GM19467 (cell line): ENCODE measurements around the gene SUCLG2.
"Not testable (repeated sequence)": the region's sequence is repeated elsewhere in the genome, so short reads cannot be mapped to it uniquely, and the experiment has no call there.

Experiments
- ATAC-seq: cut with Tn5 transposase; IDR thresholded peaks from one replicate; pipeline ENCODE4 v1.9.1; 2021; ENCODE audit warnings: mild to moderate bottlenecking, moderate library complexity; ENCODE audit not compliant: unreplicated experiment

Gene SUCLG2

GRCh38 chr3:67561667-67562394, 92.6 kb downstream of the SUCLG2 start:
- ATAC-seq, result no peak

DNA sequence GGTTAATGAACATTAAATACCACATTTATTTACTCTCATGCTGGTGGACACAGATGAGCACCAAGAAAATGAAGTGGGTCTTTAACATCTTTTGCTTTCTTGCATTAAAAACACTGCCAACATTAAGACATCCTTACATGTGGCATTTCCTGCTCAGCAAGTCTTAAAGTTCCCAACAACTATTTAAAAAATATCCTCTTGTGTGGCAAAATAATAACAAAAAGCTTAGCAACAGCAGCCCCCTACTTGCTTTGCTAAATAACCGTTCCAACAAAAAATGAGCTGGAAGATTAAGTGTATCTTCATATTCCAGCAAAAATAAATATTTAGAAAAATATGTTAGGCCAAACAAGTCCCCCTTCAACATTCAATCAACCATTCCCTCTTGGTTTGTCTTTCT, 93.1 kb downstream of the SUCLG2 start:
- no peak for ATAC-seq

DNA sequence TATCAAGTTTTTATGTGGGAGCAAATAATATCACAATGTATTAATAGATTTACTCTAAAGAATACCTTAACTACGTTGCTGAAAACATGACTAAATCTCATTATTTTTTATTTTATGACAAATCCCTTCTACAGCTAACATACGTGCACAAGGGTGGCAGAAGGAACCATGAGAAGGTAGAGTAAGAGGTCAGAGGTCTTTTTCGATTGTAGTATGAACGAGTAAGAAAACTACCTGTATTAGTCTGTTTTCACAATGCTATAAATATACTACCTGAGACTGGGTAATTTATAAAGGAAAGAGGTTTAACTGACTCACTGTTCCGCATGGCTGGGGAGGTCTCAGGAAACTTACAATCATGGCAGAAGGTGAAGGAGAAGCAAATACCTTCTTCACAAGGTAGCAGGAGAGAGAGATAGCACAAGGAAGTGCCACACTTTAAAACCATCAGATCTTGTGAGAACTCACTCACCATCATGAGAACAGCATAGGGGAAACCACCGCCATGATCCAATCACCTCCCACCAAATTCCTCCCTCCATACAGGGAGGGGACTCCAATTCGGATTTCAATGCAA, 95.3 kb downstream of the SUCLG2 start:
- no peak for ATAC-seq

- no peak for ATAC-seq
Observed at GRCh38 chr3:67558426-67558825, 96.0 kb downstream of the SUCLG2 start.

DNA sequence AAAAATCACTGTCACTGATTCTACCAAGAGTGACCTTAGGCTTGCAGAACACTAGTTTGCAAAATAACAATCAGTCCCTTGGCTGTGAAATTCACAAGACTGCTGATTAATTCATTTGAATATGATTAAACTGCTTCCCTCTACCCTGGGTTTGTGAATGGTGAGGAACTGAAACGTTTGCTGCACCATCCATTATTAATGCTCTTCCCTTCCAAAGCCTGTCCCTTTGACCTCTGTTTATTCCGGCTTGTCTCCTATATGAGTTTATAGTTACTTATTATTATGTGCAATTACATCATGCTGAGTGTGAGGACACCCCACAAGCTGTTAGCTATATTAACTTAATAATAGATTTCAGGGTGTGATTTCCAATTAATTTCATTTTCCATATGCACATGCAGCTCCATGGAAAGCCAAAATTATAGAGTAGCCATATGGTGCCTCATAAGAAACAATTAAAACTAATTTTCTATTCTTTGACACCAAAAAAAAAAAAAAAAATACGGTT, 96.5 kb downstream of the SUCLG2 start:
- ATAC-seq, result no peak

GRCh38 chr3:67551361-67552016, 102.9 kb downstream of the SUCLG2 start:
- no peak for ATAC-seq

DNA sequence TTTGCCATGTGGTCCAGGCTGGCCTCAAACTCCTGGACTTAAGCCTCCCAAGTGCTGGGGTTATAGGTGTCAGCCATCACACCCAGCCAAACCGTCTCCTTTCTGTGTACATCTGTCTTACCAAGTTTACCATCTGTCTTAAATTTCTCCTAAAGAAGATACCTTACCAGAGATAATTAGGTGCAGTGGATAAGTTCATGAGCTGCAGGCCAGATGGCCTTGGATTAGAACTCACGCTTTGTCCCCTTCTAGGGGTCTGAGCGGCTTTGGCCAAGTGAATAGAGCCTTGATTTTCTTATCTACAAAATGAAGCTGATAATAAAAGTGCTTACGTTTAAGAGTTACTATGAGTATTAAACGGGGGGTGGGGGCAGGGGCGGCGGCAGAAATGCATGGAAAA, 103.9 kb downstream of the SUCLG2 start:
- ATAC-seq, result no peak

GRCh38 chr3:67542502-67543250, 111.7 kb downstream of the SUCLG2 start:
- not testable (repeated sequence) for ATAC-seq

DNA sequence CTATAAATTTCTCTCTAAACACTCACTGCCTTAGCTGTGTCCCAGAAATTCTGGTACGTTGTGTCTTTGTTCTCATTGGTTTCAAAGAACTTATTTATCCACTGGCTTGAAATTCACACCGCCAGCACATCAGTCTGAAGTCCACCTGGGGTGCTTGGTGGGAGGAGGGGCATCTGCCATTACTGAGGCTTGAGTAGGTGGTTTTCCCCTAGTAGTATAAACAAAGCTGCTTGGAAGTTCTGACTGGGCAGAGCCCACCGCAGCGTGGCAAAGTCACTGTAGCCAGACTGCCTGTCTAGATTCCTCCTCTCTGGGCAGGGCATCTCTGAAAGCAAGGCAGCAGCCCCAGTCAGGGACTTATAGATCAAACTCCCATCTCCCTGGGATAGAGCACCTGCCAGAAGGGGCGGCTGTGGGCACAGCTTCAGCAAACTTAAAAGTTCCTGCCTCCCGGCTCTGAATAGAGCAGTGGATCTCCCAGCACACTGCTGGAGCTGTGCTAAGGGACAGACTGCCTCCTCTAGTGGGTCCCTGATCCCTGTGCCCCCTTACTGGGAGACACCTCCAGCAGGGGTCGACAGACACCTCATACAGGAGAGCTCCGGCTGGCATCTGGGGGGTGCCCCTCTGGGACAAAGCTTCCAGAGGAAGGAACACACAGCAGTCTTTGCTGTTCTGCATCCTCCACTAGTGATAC, 114.1 kb downstream of the SUCLG2 start:
- ATAC-seq, result no peak

- ATAC-seq, result not testable (repeated sequence)
Observed at GRCh38 chr3:67537203-67537602, 117.2 kb downstream of the SUCLG2 start.

- no peak for ATAC-seq
Observed at GRCh38 chr3:67535006-67535405, 119.4 kb downstream of the SUCLG2 start.

DNA sequence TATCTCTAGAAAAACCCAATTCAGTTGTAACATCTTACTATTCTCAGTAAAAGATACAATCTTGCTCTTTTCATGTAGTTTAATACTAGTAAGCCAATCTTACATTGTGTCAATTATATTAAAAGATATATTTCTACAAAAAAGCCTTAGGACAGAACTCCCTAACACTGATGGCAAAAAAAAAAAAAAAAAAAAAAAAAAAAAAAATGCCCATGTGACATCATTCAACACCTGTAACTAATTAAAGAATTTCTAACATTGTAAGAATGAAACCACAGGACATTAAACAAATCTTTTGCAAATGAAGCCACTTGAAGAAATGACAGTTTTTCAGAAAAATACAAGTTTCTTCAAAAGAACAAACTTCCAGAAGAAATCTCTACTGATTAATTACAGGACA, 119.8 kb downstream of the SUCLG2 start:
- no peak for ATAC-seq

DNA sequence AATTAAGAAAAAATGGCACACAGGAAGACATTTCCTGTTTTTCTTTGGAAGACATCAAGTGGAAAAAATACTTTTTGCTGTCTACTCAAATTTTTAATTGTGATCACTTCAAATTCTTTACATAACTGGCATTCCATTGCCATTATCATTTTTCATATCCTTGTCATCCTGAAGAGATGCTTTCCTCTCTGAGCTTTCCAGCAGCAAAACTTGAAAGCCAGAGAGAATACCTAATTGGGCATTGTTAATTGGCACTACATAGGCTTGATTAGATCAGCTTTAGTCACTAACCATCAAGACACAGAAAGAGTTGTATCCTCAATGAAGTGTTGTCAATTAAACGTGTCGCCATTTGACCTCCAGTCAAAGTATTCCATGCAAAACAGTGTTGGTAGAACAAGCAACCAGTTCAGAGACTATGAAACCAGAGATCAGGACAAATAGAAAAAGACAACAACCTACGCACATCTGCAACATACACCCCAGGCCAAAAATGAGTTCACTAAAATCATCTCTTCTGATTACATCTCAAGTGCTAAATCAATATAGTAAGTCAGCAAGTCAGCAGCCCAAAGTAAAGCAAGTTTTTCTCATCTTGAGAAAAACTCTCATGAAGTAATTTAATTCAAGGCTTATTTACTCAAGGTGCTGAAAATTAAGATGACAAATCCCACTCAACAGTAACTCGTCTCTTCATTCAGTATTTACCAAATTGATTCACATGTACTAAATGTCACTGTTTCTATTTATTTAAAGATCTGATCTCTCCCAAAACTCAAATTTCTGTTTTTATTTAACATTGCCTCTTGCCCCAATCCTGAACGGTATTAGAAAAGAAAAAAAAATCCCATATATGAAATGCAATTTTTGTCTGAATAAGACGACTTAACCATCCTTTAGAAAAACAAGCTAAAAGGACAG, 123.0 kb downstream of the SUCLG2 start:
- ATAC-seq, result no peak

DNA sequence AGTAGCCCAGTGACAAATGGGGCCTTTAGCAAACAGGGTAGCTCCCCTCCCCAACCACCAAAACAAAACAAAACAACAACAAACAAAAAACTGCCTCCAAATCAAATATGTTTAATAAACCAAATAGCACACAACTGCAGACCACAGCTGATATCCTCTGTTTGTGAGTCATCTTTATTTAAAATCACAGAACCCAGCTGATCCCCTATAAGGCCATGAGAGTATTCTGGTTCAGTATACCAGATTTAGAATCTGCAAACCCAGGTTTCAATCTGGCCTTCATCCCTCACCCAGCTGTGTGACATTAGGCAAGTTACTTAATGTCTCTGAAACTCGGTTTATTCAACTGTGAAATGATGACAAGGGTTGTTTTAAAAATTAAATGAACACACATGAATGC, 124.5 kb downstream of the SUCLG2 start:
- ATAC-seq, result no peak

DNA sequence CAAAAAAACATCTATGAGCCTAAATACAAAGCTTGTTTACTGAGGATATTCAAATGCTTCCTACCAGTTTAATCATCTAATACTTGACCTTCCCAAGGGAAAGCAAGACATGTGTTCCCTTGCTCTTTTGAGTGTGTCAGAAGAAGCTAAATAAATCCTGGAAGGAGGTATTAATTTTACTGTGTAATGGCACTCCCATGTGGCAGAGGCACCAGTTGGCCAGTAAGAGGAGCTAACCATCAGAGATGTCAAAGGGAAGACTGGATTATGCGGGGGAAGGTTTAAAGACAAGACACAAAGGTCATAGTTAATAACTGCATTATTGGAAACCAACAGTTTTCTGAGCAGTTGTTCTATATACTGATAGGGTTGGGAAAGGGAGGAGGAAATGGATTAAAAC, 125.1 kb downstream of the SUCLG2 start:
- no peak for ATAC-seq

DNA sequence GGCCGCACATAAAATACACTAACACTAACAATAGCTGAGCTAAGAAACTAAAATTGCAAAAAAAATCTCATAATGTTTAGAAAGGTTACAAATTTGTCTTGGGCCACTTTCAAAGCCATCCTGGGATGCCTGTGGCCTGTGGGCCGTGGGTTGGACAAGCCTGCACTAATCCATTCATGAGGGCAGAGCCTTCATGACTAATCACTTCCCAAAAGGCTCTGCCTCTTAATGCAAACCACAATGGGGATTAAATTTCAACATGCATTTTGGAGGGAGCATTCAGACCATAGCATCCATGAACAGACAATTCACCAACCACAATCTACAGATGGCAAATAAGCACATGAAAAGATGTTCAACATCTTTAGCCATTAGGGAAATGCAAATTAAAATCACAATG, 128.2 kb downstream of the SUCLG2 start:
- no peak for ATAC-seq

DNA sequence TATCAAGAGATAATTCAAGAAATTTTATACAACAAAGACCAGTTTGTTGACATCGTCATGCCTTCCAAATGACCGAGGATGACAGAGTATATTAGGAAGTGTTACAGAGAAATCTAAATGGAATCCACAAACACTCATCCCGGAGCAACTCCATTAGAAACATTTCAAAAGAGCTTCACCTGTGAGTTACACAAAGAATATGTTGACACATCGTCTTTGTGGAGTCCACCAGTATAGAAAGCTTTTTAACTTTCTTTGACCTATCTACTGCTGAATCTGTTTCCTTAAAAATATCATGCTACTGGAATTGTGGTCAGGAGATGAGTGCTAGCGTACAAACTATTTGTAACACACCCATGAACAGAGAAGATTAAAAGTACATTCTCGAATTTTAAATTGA, 130.4 kb downstream of the SUCLG2 start:
- ATAC-seq, result no peak

GRCh38 chr3:67522081-67522480, 132.3 kb downstream of the SUCLG2 start:
- ATAC-seq, result no peak

DNA sequence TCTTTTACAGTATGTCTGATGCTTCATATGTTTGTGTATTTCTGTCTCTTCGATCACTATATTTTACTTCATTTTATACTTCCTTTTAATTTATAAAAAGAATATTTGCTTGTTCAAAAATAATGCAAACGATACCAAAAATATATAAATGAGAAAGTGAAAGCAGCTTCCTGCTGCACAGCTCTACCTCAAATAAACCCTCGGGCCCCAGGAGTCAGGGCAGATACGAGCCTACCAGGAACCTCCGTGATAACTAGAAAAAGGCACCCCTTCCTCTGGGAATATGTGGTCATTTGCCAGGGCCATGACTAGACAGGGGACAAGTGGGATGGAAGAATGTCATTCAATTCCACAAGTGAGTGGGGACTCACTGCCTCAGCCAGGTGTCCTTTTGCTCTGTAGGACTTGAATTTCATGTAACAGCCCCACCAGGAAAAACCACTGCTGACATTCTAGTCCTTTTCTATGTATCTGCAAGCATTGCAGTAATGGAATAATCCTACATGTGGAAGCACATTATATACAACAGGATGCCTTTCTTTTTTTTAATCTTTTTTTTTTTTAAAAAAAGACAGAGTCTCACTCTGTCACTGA, 133.3 kb downstream of the SUCLG2 start:
- no peak for ATAC-seq
